H1 (cell line): ENCODE results near the gene GALK1. TPM values are rescaled to one million over a fixed set of nuclear protein-coding genes. Genes with fewer than 3 reads are reported as not detected.

ENCODE experiments used
- CTCF ChIA-PET: fragments of 300-600 bp; sonication (Branson Sonifier 250); formaldehyde crosslinking; loops from one replicate; lab custom pipeline; 2021; ENCODE audit not compliant: partially characterized antibody; lab: Charles Lee
- POLR2A ChIA-PET: fragments of 300-600 bp; sonication (Branson Sonifier 250); formaldehyde crosslinking; loops from one replicate; lab custom pipeline; 2021; ENCODE audit warnings: inconsistent platforms; ENCODE audit not compliant: partially characterized antibody; lab: Charles Lee
- DNase-seq, 2 experiments: peaks; one replicate each; pipeline versions ENCODE4 v3.0.0 to v3.0.0-alpha.2; 2010 to 2022; ENCODE audit warnings: low spot score in 2 of 2, low read depth in 1 of 2, mixed read lengths in 1 of 2
- FAIRE-seq: peaks from 2 replicates; lab custom pipeline; 2011; peaks lifted over from hg19 to GRCh38; lab: Jason Lieb, UNC
- H2AFZ ChIP-seq: 2 replicates; pipeline ENCODE4 v1.8.1; 2012; ENCODE audit warnings: low read length, inconsistent platforms
- H2AK5ac ChIP-seq: 2 replicates; pipeline ENCODE4 v1.6.1; 2013; ENCODE audit warnings: low read depth, low read length
- H2BK120ac ChIP-seq: replicated peaks from 2 replicates; pipeline ENCODE3; 2013; ENCODE audit warnings: low read depth, low read length, inconsistent platforms
- H2BK12ac ChIP-seq: 2 replicates; pipeline ENCODE4 v1.6.1; 2013; ENCODE audit warnings: low read depth, low read length
- H2BK15ac ChIP-seq: 2 replicates; pipeline ENCODE4 v1.6.1; 2013; ENCODE audit warnings: low read length
- H2BK20ac ChIP-seq: 2 replicates; pipeline ENCODE4 v1.6.1; 2013; ENCODE audit warnings: low read length
- H2BK5ac ChIP-seq: 2 replicates; pipeline ENCODE4 v1.6.1; 2013; ENCODE audit warnings: low read depth, low read length
- H3K14ac ChIP-seq: 2 replicates; pipeline ENCODE4 v1.6.1; 2013; ENCODE audit warnings: inconsistent platforms; ENCODE audit not compliant: insufficient read length
- H3K18ac ChIP-seq: 2 replicates; pipeline ENCODE4 v1.6.1; 2013; ENCODE audit warnings: low read length; ENCODE audit errors: extremely low read depth
- H3K23ac ChIP-seq: 2 replicates; pipeline ENCODE4 v1.6.1; 2013; ENCODE audit warnings: inconsistent platforms; ENCODE audit not compliant: insufficient read length
- H3K23me2 ChIP-seq: 2 replicates; pipeline ENCODE4 v1.6.1; 2013; ENCODE audit warnings: low read depth, low read length
- H3K27ac ChIP-seq: 2 replicates; pipeline ENCODE4 v1.6.1; 2011; ENCODE audit warnings: low read depth, low read length, inconsistent platforms
- H3K27me3 ChIP-seq, 4 experiments: replicated peaks in 1 of 4; 1 replicate in 1 of 4; 2 replicates in 3 of 4; pipeline versions ENCODE4 v1.6.1 to v1.8.1; 2011 to 2013; ENCODE audit warnings: low read length in 3 of 4, mild to moderate bottlenecking in 3 of 4, inconsistent platforms in 2 of 4, mixed read lengths in 2 of 4, moderate library complexity in 1 of 4; ENCODE audit not compliant: control insufficient read depth in 3 of 4, insufficient read depth in 3 of 4; ENCODE audit errors: extremely low read depth in 1 of 4
- H3K36me3 ChIP-seq, 4 experiments: 2 replicates each; pipeline versions ENCODE4 v1.6.1 to v1.8.1; 2011 to 2013; ENCODE audit warnings: mild to moderate bottlenecking in 4 of 4, low read length in 3 of 4, moderate library complexity in 2 of 4, control low read depth in 1 of 4, inconsistent platforms in 1 of 4; ENCODE audit not compliant: insufficient read depth in 4 of 4, control insufficient read depth in 2 of 4
- H3K4ac ChIP-seq: replicated peaks from 2 replicates; pipeline ENCODE3; 2013; ENCODE audit warnings: low read length, low read depth, mixed read lengths, inconsistent platforms; ENCODE audit not compliant: insufficient read length
- H3K4me1 ChIP-seq, 4 experiments: replicated peaks in 1 of 4; 1 replicate in 1 of 4; 2 replicates in 3 of 4; pipeline versions ENCODE4 v1.6.1 to v1.8.1; 2011 to 2013; ENCODE audit warnings: low read length in 3 of 4, inconsistent platforms in 2 of 4, mixed read lengths in 1 of 4; ENCODE audit not compliant: insufficient read depth in 4 of 4, control insufficient read depth in 3 of 4
- H3K4me2 ChIP-seq, 2 experiments: 2 replicates each; pipeline versions ENCODE4 v1.6.1 to v1.8.1; 2011 to 2013; ENCODE audit warnings: low read depth in 2 of 2, low read length in 2 of 2, control low read depth in 1 of 2, inconsistent platforms in 1 of 2, mild to moderate bottlenecking in 1 of 2; ENCODE audit not compliant: insufficient read depth in 1 of 2
- H3K4me3 ChIP-seq, 4 experiments: fragments of 200-600, 300-600 bp in 1 of 4; sonication (generic), shearing (Covaris generic), sonication (Bioruptor Twin) in 1 of 4; 2 replicates each; pipeline versions ENCODE4 v1.5.1 to v1.8.1; 2011 to 2016; ENCODE audit warnings: low read length in 4 of 4, low read depth in 3 of 4, control low read depth in 2 of 4, inconsistent platforms in 2 of 4, mild to moderate bottlenecking in 2 of 4, mixed read lengths in 1 of 4, moderate library complexity in 1 of 4; ENCODE audit not compliant: insufficient read depth in 2 of 4; ENCODE audit errors: extremely low read depth in 1 of 4
- H3K56ac ChIP-seq: replicated peaks from 2 replicates; pipeline ENCODE3; 2013; ENCODE audit warnings: low read depth, mild to moderate bottlenecking, mixed read lengths, low read length, inconsistent platforms; ENCODE audit not compliant: insufficient read length
- H3K79me1 ChIP-seq: 2 replicates; pipeline ENCODE4 v1.6.1; 2013; ENCODE audit warnings: low read depth, low read length, control low read depth
- H3K79me2 ChIP-seq, 2 experiments: 2 replicates each; pipeline versions ENCODE4 v1.6.1 to v1.8.1; 2012 to 2013; ENCODE audit warnings: low read length in 2 of 2, mild to moderate bottlenecking in 2 of 2, inconsistent platforms in 1 of 2; ENCODE audit not compliant: insufficient read depth in 2 of 2, control insufficient read depth in 1 of 2
- H3K9ac ChIP-seq, 4 experiments: replicated peaks in 1 of 4; 1 replicate in 1 of 4; 2 replicates in 3 of 4; pipeline versions ENCODE4 v1.6.1 to v1.8.1; 2011 to 2013; ENCODE audit warnings: low read depth in 3 of 4, low read length in 3 of 4, control low read depth in 2 of 4, mild to moderate bottlenecking in 2 of 4, moderate library complexity in 2 of 4, inconsistent platforms in 1 of 4; ENCODE audit errors: extremely low read depth in 1 of 4
- H3K9me3 ChIP-seq, 2 experiments: 2 replicates each; pipeline versions ENCODE4 v1.6.1 to v1.8.1; 2012 to 2013; ENCODE audit warnings: mild to moderate bottlenecking in 2 of 2, moderate library complexity in 2 of 2, control low read depth in 1 of 2, inconsistent platforms in 1 of 2, low read depth in 1 of 2, low read length in 1 of 2, mixed read lengths in 1 of 2; ENCODE audit not compliant: insufficient read depth in 2 of 2
- H4K20me1 ChIP-seq, 2 experiments: replicated peaks in 1 of 2; 2 replicates each; pipeline versions ENCODE3 to v1.8.1; 2011 to 2013; ENCODE audit warnings: inconsistent platforms in 2 of 2, low read length in 2 of 2, mild to moderate bottlenecking in 1 of 2; ENCODE audit not compliant: insufficient read depth in 2 of 2, control insufficient read depth in 1 of 2
- H4K5ac ChIP-seq: 2 replicates; pipeline ENCODE4 v1.6.1; 2013; ENCODE audit warnings: low read length, low read depth, mixed read lengths, inconsistent platforms; ENCODE audit not compliant: insufficient read length
- H4K8ac ChIP-seq: 2 replicates; pipeline ENCODE4 v1.8.0; 2013; ENCODE audit warnings: mild to moderate bottlenecking, moderate library complexity, low read length, inconsistent platforms; ENCODE audit not compliant: insufficient read depth; ENCODE audit errors: extremely low read depth
- H4K91ac ChIP-seq: replicated peaks from 2 replicates; pipeline ENCODE3; 2013; ENCODE audit warnings: low read length, mixed read lengths, inconsistent platforms; ENCODE audit not compliant: insufficient read length
- CHD2 ChIP-seq: IDR thresholded peaks from 2 replicates; pipeline ENCODE4 v1.6.1; 2012; ENCODE audit warnings: low read length, improper control_type of control experiment
- WGBS, 2 experiments: shearing (Covaris generic) in 1 of 2; methylation state at CpG; one replicate each; pipeline versions ENCODE4 v1.1.6 to v1.1.7; 2013 to 2015; ENCODE audit warnings: low lambda C conversion rate in 2 of 2, mixed read lengths in 2 of 2, inconsistent platforms in 1 of 2, low coverage in 1 of 2, missing lambda C conversion rate in 1 of 2; ENCODE audit not compliant: insufficient replicate concordance in 2 of 2, insufficient coverage in 1 of 2, insufficient read length in 1 of 2; ENCODE audit errors: extremely low coverage in 1 of 2, missing lambda C conversion rate in 1 of 2; 5-methylcytosine and 5-hydroxymethylcytosine counted together
- polyA plus RNA-seq, 7 experiments: library from polyadenylated mRNA; depleted of rRNA in 3 of 7; stranded (reverse) in 5 of 7; unstranded in 2 of 7; fragments of >200 nt in 5 of 7; fragments of 200-250 nt in 2 of 7; gene quantifications; 1 replicate in 5 of 7; 2 replicates in 1 of 7; 4 replicates in 1 of 7; pipeline versions ENCODE4 v1.2.1 to v1.2.3, GENCODE V29; 2011 to 2013; ENCODE audit warnings: missing spikeins in 2 of 7, mixed read lengths in 2 of 7
- total RNA-seq: library from RNA; stranded (reverse); fragmentation: NEBNext Ultra II Directional; extraction: Animal tissue kit (Norgen Biotek cat#: 25700); gene quantifications from 2 replicates; pipeline ENCODE4 v1.2.1, GENCODE V29; 2021

Gene GALK1
- total and polyA plus RNA-seq, 2 of the 8 experiments (the other 6 are each of a cell fraction or from before 2014, with no cell fraction given) = 34.1 to 47.9 TPM

- Histone ChIP-seq H3K9me3 (no peaks in the 10 kb centered on the region), H4K5ac (no peak overlapping the region), H2BK20ac (no peak overlapping the region), H3K4ac (no peak overlapping the region), H2BK120ac (no peak overlapping the region), H3K56ac (no peak overlapping the region), H3K27me3 (no peaks in the 10 kb centered on the region), H4K8ac (no peak overlapping the region), H3K4me1 (no peaks in the 10 kb centered on the region), H2BK5ac (no peak overlapping the region), H2AK5ac (no peak overlapping the region), H3K14ac (no peak overlapping the region), H3K18ac (no peak overlapping the region), H3K79me2 (no peaks in the 10 kb centered on the region; a peak in 1 of 4 replicates), H3K36me3 (peaks cover 14 to 40% (median 38%) of the 10 kb centered on the region in 4 experiments; a peak in 7 of 8 replicates), H3K4me3 (no peak overlapping the region), H2AFZ (no peak overlapping the region), H2BK15ac (no peak overlapping the region), H3K27ac (no peak overlapping the region), H3K9ac (no peak overlapping the region), H3K79me1 (no peaks in the 10 kb centered on the region; the same call in 1 of the 2 replicates), H4K20me1 (peaks cover 0 to 12% of the 10 kb centered on the region in 2 experiments), H2BK12ac (no peak overlapping the region), H3K23ac (no peak overlapping the region), H3K23me2 (no peaks in the 10 kb centered on the region), H3K4me2 (no peak overlapping the region), H4K91ac (no peak overlapping the region)
- DNase-seq (no peak), FAIRE-seq (no peak)
- TF ChIP-seq CHD2 = no peak
- 92% methylated on average over 7 of the region's 7 CpGs; no CpG with 5 or more reads in 1 of the 2 experiments for WGBS, 2 experiments
- CTCF ChIA-PET = interaction anchor here (1.2 to 1.6 kb wide), 4 partner anchors 12 to 19 kb away, joined by 3 to 6 read pairs (median 4); no protein-coding TSS in a partner anchor
- POLR2A ChIA-PET = interaction anchor here (0.6 to 3.1 kb wide), 2 partner anchors 15 to 26 kb away, joined by 3 to 17 read pairs; partner anchors contain the start of gene UNK
Observed at GRCh38 chr17:75811174-75811573, 46.2 kb upstream of the GALK1 start.
